LNCAP (cell line): Measurements from ENCODE around the gene EFNB3.

Experiments
- TF ChIP-seq, protein P1 (sequence below): fragments of 450-650 bp; IDR thresholded peaks from 2 replicates; pipeline ENCODE4 v1.5.1; 2017; ENCODE audit warnings: mild to moderate bottlenecking

EFNB3 gene

DNA sequence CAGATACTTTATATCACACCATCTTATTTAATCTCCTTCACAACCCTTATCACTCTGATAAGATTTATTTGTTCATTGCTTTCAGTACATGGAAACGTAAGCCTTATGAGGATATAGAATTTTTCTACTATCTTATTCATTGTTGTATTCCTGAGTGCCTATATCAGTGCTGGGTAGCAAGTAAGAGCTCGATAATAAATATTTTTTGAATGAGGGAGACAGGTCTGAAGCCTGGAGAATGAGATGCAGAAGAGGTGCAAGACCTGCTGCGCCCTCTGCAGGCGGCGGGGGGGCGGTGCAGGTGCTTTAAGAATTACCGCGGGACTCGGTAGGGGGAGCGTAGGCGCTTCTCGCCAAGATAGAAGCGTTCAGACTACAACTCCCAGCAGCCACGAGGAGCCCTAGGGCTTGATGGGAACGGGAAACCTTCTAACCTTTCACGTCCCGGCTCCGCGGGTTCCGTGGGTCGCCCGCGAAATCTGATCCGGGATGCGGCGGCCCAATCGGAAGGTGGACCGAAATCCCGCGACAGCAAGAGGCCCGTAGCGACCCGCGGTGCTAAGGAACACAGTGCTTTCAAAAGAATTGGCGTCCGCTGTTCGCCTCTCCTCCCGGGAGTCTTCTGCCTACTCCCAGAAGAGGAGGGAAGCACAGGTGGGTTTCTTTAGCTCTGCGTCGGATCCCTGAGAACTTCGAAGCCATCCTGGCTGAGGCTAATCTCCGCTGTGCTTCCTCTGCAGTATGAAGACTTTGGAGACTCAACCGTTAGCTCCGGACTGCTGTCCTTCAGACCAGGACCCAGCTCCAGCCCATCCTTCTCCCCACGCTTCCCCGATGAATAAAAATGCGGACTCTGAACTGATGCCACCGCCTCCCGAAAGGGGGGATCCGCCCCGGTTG is 16.8 kb upstream of the EFNB3 start, which contains the start of gene WRAP53:
WRAP53 (plus strand) TSS at position 570 of the 900 bp plus-strand sequence; CDS start at position 742, 172 bp downstream.
- TF ChIP-seq, protein P1, sequence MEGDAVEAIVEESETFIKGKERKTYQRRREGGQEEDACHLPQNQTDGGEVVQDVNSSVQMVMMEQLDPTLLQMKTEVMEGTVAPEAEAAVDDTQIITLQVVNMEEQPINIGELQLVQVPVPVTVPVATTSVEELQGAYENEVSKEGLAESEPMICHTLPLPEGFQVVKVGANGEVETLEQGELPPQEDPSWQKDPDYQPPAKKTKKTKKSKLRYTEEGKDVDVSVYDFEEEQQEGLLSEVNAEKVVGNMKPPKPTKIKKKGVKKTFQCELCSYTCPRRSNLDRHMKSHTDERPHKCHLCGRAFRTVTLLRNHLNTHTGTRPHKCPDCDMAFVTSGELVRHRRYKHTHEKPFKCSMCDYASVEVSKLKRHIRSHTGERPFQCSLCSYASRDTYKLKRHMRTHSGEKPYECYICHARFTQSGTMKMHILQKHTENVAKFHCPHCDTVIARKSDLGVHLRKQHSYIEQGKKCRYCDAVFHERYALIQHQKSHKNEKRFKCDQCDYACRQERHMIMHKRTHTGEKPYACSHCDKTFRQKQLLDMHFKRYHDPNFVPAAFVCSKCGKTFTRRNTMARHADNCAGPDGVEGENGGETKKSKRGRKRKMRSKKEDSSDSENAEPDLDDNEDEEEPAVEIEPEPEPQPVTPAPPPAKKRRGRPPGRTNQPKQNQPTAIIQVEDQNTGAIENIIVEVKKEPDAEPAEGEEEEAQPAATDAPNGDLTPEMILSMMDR = peak; percentile 99

DNA sequence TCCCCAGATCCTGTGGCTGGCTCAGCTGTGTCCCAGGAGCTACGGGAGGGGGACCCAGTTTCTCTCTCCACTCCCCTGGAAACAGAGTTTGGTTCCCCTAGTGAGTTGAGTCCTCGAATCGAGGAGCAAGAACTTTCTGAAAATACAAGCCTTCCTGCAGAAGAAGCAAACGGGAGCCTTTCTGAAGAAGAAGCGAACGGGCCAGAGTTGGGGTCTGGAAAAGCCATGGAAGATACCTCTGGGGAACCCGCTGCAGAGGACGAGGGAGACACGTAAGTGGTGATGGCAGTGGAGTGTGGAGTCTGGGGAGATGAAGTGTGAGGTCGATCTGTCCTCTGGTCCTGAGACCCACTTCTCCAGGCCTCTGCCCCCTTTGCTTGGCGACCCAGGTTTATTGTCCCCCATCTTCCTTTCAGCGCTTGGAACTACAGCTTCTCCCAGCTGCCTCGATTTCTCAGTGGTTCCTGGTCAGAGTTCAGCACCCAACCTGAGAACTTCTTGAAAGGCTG is 16.1 kb upstream of the EFNB3 start:
- TF ChIP-seq, protein P1 = no peak

DNA sequence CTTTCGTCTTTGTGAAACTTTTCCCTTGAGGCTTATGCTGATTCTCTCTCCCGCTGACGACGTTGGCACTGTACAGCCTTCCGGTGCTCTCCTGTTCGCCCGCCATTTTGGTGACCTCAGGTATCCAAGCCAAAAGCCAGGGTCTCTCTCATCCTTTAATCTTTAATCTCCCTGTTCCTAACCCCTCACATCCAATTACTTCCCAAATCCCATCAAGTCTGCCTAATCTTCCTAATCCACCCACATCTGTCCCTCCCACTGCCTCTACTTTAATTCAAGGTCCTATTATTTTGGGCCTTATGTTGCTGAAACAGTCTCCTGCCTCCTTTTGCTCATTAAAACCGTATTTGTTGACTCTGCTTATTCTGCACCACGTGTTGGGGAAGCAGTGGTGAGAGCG is 9.4 kb upstream of the EFNB3 start:
- TF ChIP-seq, protein P1 = no peak

DNA sequence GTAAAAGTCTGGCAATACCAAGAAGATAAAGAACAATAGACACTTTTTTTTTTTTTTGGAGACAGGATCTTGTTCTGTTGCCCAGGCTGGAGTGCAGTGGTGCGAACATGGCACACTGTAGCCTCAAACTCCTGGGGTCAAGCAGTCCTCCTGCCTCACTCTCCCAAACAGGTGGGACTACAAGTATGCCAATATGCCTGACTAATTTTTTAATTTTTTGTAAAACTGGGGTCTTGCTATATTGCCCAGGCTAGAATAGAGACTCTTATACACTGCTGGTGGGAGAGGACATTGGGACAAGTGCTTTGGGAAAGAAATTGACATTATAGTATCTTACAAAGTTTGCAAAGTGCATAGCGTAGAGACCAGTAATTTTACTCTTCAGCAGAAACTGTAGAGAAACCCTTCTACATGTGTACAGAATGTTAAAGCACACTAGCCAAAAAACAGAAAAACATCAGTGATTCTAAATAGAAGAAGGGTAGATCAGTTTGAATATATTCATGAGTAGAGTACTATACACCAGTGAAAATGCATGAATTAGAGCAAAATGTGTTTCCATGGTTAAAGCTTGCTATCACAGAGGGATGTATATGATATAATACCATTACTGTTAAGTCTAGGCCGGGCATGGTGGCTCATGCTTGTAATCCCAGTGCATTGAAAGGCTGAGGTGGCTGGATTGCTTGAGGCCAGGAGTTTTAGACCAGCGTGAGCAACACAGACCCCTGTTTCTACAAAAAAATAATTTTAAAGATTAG is 7.0 kb upstream of the EFNB3 start:
- TF ChIP-seq, protein P1 = no peak

DNA sequence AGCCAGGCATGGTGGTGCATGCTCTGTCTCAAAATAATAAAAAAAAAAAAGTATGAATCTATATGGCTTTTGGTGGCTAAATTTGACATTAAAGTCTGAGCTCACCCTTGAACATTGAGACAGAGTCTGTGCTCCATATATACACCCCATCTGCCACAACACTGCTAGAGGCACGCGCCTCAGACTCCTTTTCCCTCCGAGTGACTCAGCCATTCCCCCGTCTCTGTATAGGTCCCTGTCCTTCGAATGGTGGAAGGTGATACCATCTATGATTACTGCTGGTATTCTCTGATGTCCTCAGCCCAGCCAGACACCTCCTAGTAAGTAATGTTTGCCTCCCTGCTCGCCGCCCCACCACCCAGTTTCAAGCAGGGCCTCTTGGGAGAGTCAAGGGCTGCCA is 4.5 kb upstream of the EFNB3 start:
- TF ChIP-seq, protein P1 = no peak

GRCh38 chr17:7701681-7702080 is 3.3 kb upstream of the EFNB3 start:
- TF ChIP-seq, protein P1 = no peak

- TF ChIP-seq, protein P1 = no peak
These were observed 2.2 kb upstream of the EFNB3 start for GRCh38 chr17:7702776-7703175.
